Measurements from ENCODE around the gene FADS1.

The FADS1 gene

GRCh38 chr11:61814247-61814957 is 2.4 kb downstream of the FADS1 start:
- peak; percentile 61 for DNase-seq (ENCODE audit: low read depth)
- no peak for TF ChIP-seq MAX (IDR thresholded peaks at IDR 0.05; ENCODE audit: low read depth, low read length)
- TF ChIP-seq CTCF (IDR thresholded peaks at IDR 0.05; ENCODE audit: low read depth, low read length) = no peak
- TF ChIP-seq MYC (IDR thresholded peaks at IDR 0.05; ENCODE audit: low read depth, low read length) = no peak
- TF ChIP-seq POLR2A (IDR thresholded peaks at IDR 0.05; ENCODE audit: extremely low read depth, insufficient read length) = no peak
- H3K4me3 ChIP-seq (ENCODE audit: low read depth, low read length) = peak overlapping the region; percentile 72

- H3K4me3 ChIP-seq (ENCODE audit: low read depth, low read length) = no peak overlapping the region
- TF ChIP-seq MAX (IDR thresholded peaks at IDR 0.05; ENCODE audit: low read depth, low read length) (no peak), POLR2A (IDR thresholded peaks at IDR 0.05; ENCODE audit: extremely low read depth, insufficient read length) (no peak), CTCF (IDR thresholded peaks at IDR 0.05; ENCODE audit: low read depth, low read length) (no peak), MYC (IDR thresholded peaks at IDR 0.05; ENCODE audit: low read depth, low read length) (no peak)
Measured at GRCh38 chr11:61812736-61813411, 3.9 kb downstream of the FADS1 start.

GRCh38 chr11:61811831-61812230 is 5.0 kb downstream of the FADS1 start:
- H3K4me3 ChIP-seq (ENCODE audit: low read depth, low read length) = no peak overlapping the region
- DNase-seq (ENCODE audit: low read depth) = no peak
- TF ChIP-seq MAX (IDR thresholded peaks at IDR 0.05; ENCODE audit: low read depth, low read length) (no peak), MYC (IDR thresholded peaks at IDR 0.05; ENCODE audit: low read depth, low read length) (no peak), POLR2A (IDR thresholded peaks at IDR 0.05; ENCODE audit: extremely low read depth, insufficient read length) (no peak), CTCF (IDR thresholded peaks at IDR 0.05; ENCODE audit: low read depth, low read length) (no peak)

More at GRCh38 chr11:61812736-61813411, 3.9 kb downstream of the FADS1 start:
- DNase-seq (ENCODE audit: low read depth) = no peak

- no peak overlapping the region for H3K4me3 ChIP-seq (ENCODE audit: low read depth, low read length)
- no peak for DNase-seq (ENCODE audit: low read depth)
- TF ChIP-seq POLR2A (IDR thresholded peaks at IDR 0.05; ENCODE audit: extremely low read depth, insufficient read length) (no peak), MYC (IDR thresholded peaks at IDR 0.05; ENCODE audit: low read depth, low read length) (no peak), MAX (IDR thresholded peaks at IDR 0.05; ENCODE audit: low read depth, low read length) (no peak), CTCF (IDR thresholded peaks at IDR 0.05; ENCODE audit: low read depth, low read length) (no peak)
Measured at GRCh38 chr11:61810671-61811175, 6.1 kb downstream of the FADS1 start.

- DNase-seq (ENCODE audit: low read depth) = no peak
- TF ChIP-seq POLR2A (IDR thresholded peaks at IDR 0.05; ENCODE audit: extremely low read depth, insufficient read length) = no peak
- no peak for TF ChIP-seq MAX (IDR thresholded peaks at IDR 0.05; ENCODE audit: low read depth, low read length)
- TF ChIP-seq MYC (IDR thresholded peaks at IDR 0.05; ENCODE audit: low read depth, low read length) = no peak
- no peak for TF ChIP-seq CTCF (IDR thresholded peaks at IDR 0.05; ENCODE audit: low read depth, low read length)
- no peak overlapping the region for H3K4me3 ChIP-seq (ENCODE audit: low read depth, low read length)
Measured at GRCh38 chr11:61806785-61807184, 10.0 kb downstream of the FADS1 start.
